ENCODE measurements around the gene CMTM5.
"Not testable (repeated sequence)": the region's sequence is repeated elsewhere in the genome, so short reads cannot be mapped to it uniquely, and the experiment has no call there.

The CMTM5 gene

DNA sequence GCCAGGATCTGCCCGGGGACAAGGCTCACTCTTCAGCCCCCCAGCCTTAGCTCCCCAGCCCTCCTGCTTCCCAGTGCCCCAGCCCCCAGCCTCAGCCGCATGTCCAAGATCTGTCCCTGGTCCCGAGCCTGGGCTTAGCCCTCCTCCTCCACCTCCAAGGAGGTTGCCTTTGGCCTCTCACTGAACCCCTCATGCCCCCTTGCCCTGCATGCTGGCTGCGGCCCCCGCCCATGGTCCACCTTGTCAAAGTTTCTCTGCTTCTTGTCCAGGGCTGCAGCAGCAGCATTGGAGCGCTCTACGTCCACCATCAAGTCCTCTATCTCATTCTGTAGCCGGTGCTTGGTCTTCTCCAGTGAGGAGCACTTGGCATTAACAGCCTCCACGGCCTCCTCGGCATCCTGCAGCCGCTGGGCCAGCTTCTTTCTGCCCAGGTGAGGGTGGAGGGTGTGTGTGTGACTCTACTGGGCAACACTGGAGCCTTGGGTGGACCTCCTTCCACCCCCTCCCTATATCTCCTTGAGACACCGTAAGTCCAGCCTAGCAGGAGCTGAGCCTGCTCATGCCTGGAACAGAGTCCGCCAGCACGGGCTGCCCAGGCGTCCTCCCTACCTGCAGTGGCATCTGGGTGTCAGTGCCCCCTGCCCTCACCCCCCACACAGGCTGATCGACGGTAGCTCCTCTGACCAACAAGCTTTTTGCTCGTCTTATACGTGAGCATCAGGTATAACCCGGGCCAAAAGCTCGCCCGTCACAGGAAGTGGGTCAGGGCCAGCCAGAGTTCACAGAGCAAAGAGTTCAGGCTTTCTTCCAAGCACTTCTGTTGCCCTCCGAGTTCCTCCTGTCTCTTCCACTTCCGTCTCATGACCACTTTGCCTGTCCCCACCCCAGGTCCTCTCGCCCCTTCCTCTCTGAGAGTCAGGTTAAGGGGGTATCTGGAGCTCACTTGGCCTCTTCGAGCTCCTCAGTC lies 11.4 kb downstream of the CMTM5 start:
- H3K4me3 ChIP-seq (ENCODE audit: low read depth, low read length), result no peak overlapping the region
- DNase-seq (ENCODE audit: low read depth), result no peak
- TF ChIP-seq, protein P1, sequence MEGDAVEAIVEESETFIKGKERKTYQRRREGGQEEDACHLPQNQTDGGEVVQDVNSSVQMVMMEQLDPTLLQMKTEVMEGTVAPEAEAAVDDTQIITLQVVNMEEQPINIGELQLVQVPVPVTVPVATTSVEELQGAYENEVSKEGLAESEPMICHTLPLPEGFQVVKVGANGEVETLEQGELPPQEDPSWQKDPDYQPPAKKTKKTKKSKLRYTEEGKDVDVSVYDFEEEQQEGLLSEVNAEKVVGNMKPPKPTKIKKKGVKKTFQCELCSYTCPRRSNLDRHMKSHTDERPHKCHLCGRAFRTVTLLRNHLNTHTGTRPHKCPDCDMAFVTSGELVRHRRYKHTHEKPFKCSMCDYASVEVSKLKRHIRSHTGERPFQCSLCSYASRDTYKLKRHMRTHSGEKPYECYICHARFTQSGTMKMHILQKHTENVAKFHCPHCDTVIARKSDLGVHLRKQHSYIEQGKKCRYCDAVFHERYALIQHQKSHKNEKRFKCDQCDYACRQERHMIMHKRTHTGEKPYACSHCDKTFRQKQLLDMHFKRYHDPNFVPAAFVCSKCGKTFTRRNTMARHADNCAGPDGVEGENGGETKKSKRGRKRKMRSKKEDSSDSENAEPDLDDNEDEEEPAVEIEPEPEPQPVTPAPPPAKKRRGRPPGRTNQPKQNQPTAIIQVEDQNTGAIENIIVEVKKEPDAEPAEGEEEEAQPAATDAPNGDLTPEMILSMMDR (IDR thresholded peaks at IDR 0.05; ENCODE audit: low read depth, low read length, missing control alignments), result no peak

DNA sequence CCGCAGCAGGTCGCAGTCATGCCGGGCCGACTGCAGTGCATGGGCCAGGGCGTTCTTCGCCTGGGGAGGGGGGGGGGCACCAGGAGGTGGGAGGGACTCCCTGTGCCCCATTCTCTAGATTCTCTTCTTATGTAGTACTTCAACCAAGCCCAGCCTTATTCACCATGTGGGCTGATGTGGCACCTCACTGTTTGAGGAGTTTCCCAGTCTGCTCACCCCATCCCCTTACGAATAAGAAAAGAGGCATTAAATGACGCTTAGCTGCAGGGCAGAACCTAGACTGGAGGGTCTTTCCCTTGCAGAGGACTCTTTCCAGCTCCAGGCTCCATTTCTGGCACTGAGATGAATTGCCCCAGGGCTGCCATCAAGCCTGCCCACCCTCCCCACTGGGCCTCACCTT lies 12.2 kb downstream of the CMTM5 start:
- H3K4me3 ChIP-seq (ENCODE audit: low read depth, low read length), result no peak overlapping the region
- TF ChIP-seq, protein P1 (IDR thresholded peaks at IDR 0.05; ENCODE audit: low read depth, low read length, missing control alignments), result no peak
- DNase-seq (ENCODE audit: low read depth), result no peak

DNA sequence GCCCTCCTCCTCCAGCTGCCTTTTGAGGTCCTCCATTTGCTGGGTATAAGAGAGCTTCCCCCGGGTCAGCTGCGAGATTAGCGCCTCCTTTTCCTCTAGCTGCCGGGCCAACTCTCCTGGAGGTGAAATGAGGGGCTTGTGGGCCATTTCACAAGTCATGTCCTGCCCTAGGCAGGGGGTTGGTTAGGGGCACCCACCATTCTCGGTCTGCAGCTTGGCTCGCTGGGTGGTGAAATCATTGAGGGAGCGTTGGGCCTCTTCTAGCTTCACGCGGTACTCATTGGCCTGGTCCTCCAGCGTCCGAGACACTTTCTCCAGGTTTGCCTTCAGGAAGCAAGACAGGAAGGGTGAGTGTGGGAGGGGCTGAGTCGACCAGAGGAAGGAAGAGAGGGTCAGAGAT lies 12.6 kb downstream of the CMTM5 start:
- no peak for DNase-seq (ENCODE audit: low read depth)
- no peak overlapping the region for H3K4me3 ChIP-seq (ENCODE audit: low read depth, low read length)
- TF ChIP-seq, protein P1 (IDR thresholded peaks at IDR 0.05; ENCODE audit: low read depth, low read length, missing control alignments), result no peak

DNA sequence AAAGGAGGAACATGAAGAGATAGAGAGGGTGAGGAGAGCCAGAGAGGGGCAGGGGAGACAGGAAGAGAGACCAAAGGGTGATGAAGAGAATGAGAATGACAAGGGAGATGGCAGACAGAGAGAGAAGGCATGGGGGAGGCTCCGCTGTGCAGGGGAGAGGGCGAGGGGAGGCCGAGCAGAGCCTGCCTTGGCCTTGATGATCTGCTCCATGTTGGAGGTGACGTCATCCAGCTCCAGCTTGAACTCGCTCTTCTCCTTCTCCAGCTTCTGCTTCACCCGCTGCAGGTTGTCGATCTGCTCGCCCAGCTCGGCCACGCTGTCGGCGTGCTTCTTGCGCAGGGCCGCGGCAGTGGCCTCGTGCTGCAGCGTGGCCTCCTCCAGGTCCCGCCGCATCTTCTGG lies 13.0 kb downstream of the CMTM5 start:
- not testable (repeated sequence) for DNase-seq (ENCODE audit: low read depth); H3K4me3 ChIP-seq (ENCODE audit: low read depth, low read length)

DNA sequence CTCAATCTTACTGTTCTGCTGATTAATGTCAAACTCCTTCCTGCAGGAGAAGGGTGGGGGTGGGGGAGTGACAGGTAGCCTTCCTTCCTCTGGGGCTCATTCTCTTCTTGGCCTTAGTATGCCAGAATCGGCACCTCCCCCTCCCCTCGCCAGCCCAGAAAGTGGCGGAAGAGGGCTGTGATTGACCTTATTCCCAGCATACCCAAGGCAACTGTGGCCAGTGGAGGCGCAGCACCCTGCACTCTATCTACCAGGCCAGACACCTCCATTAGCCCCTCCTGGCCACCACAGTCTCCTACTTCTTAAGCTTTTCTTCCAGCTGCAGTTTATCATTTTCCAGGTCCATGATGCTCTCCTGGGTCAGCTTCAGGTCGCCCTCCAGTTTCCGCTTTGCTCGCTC lies 15.8 kb downstream of the CMTM5 start:
- DNase-seq (ENCODE audit: low read depth), result no peak
- TF ChIP-seq, protein P1 (IDR thresholded peaks at IDR 0.05; ENCODE audit: low read depth, low read length, missing control alignments), result no peak
- H3K4me3 ChIP-seq (ENCODE audit: low read depth, low read length), result no peak overlapping the region

DNA sequence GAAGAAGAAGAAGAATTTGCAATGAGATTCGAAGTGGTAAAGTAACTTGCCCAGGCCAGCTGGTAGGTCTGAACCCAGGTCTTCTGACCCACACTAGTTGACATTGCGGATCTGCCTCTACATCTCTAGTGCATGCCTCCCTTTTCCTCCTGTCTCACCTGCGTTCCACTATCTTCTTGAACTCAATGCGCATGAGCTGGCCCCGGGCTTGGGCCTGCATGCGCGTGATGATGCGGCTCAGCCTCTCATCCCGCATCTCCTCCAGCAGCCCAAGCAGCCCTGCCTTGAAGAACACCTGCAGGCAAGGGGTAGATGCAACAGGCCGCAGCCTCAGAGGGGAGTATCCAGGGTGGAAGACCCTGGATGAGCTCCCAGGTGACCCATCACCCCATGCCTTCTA lies 19.3 kb downstream of the CMTM5 start:
- DNase-seq (ENCODE audit: low read depth), result no peak
- H3K4me3 ChIP-seq (ENCODE audit: low read depth, low read length), result no peak overlapping the region
- TF ChIP-seq, protein P1 (IDR thresholded peaks at IDR 0.05; ENCODE audit: low read depth, low read length, missing control alignments), result no peak

DNA sequence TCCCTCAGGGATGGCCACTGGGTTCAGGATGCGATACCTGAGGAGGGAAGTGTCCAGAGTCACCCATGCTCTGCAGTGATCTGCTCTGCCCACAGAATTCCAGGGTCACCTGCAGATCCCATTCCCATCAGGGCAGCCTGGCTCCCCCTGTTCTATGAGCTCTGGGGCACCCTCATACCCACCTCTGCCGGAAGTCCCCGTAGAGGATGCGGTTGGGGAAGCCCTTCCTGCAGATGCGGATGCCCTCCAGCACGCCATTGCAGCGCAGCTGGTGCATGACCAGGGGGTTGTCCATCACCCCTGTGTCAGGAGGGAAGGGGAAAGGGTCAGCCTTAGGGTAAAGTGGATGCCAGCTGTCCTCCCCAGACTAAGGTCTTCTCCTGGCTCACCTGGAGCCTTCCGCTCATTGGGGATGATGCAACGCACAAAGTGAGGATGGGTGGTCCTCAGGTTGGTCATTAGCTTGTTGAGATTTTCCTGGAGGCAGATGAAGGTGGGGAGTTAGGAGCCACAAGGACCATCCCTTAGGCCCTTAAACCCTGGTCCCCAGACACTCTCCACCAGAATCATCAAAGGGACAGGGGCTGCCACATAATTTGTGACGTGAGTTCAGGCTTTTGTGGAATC lies 20.0 kb downstream of the CMTM5 start:
- H3K4me3 ChIP-seq (ENCODE audit: low read depth, low read length), result no peak overlapping the region
- no peak for DNase-seq (ENCODE audit: low read depth)

More for the DNA sequence above, 20.0 kb downstream of the CMTM5 start:
- TF ChIP-seq, protein P1 (IDR thresholded peaks at IDR 0.05; ENCODE audit: low read depth, low read length, missing control alignments), result no peak
